HCT116 (cell line): ENCODE results near the gene SND1. TPM values are rescaled to one million over a fixed set of nuclear protein-coding genes. Genes with fewer than 3 reads are reported as not detected.

Experiments used
- ATAC-seq: fragments of 200-7000 bp; cut with Tn5 transposase; 2 replicates; pipeline ENCODE4 v1.9.1; 2020; ENCODE audit warnings: mild to moderate bottlenecking, moderate library complexity
- BruUV-seq: library from RNA; stranded (reverse); fragments of 400-500 nt; replicated peaks from 2 replicates; lab custom pipeline; 2021; lab: Mats Ljungman, UMichigan
- CTCF ChIA-PET: fragments of 300-600 bp; sonication (Branson Sonifier 250); formaldehyde crosslinking; loops from one replicate; lab custom pipeline; 2021; ENCODE audit warnings: antibody characterized with exemption; lab: Charles Lee
- POLR2A ChIA-PET: fragments of 300-600, 350-600 bp; sonication (Branson Sonifier 250); formaldehyde crosslinking; loops from one replicate; lab custom pipeline; 2021; ENCODE audit warnings: antibody characterized with exemption; lab: Charles Lee
- RAD21 ChIA-PET, 2 experiments: fragments of 300-600 bp; sonication (Branson Sonifier 250); formaldehyde crosslinking; loops; one replicate each; lab custom pipeline; 2023; ENCODE audit warnings: low total read pairs in 2 of 2; ENCODE audit not compliant: uncharacterized antibody in 2 of 2, unreplicated experiment in 2 of 2, low non-redundant PET in 1 of 2; lab: Charles Lee
- DNase-seq: peaks from one replicate; pipeline ENCODE4 v3.0.0-alpha.2; 2010; ENCODE audit warnings: low read depth, low spot score
- H2AFZ ChIP-seq: fragments of 200-600 bp; shearing (Covaris generic), sonication (generic); 2 replicates; pipeline ENCODE4 v1.6.1; 2017; ENCODE audit warnings: low read depth, mixed run types, mixed read lengths, antibody characterized with exemption, low read length; ENCODE audit not compliant: poor library complexity, severe bottlenecking
- H3K27ac ChIP-seq: 2 replicates; pipeline ENCODE4 v1.5.1; 2012; ENCODE audit warnings: low read depth, low read length
- H3K27me3 ChIP-seq: fragments of 200-600 bp; sonication (generic); 2 replicates; pipeline ENCODE4 v1.6.1; 2016; ENCODE audit warnings: mixed run types, low read length, mixed read lengths; ENCODE audit not compliant: insufficient read depth
- H3K36me3 ChIP-seq, 2 experiments: fragments of 200-500 bp in 1 of 2; fragments of 200-600 bp in 1 of 2; sonication (Bioruptor generic) in 1 of 2; sonication (generic) in 1 of 2; 2 replicates each; pipeline versions ENCODE4 v1.5.1 to v1.6.1; 2014 to 2016; ENCODE audit warnings: low read length in 2 of 2, inconsistent platforms in 1 of 2, mixed read lengths in 1 of 2, mixed run types in 1 of 2; ENCODE audit not compliant: insufficient read depth in 2 of 2, control insufficient read depth in 1 of 2
- H3K4me1 ChIP-seq, 2 experiments: fragments of 200-600 bp in 1 of 2; sonication (generic) in 1 of 2; 2 replicates each; pipeline versions ENCODE4 v1.5.1 to v1.6.1; 2012 to 2017; ENCODE audit warnings: low read length in 2 of 2, inconsistent platforms in 1 of 2, mild to moderate bottlenecking in 1 of 2, mixed read lengths in 1 of 2, mixed run types in 1 of 2, moderate library complexity in 1 of 2; ENCODE audit not compliant: insufficient read depth in 2 of 2, control insufficient read depth in 1 of 2
- H3K4me2 ChIP-seq: fragments of 200-600 bp; sonication (generic); 2 replicates; pipeline ENCODE4 v1.6.1; 2017; ENCODE audit warnings: mixed run types, low read length, mixed read lengths
- H3K4me3 ChIP-seq, 2 experiments: fragments of 200-600 bp in 1 of 2; sonication (generic) in 1 of 2; replicated peaks in 1 of 2; 2 replicates each; pipeline ENCODE4 v1.5.1; 2011 to 2016; ENCODE audit warnings: low read length in 2 of 2, control low read depth in 1 of 2, low read depth in 1 of 2, mild to moderate bottlenecking in 1 of 2, mixed read lengths in 1 of 2, mixed run types in 1 of 2
- H3K79me2 ChIP-seq: fragments of 200-600 bp; sonication (generic); 2 replicates; pipeline ENCODE4 v1.6.1; 2017; ENCODE audit warnings: mild to moderate bottlenecking, mixed run types, low read length, moderate library complexity, mixed read lengths; ENCODE audit not compliant: insufficient read depth
- H3K9ac ChIP-seq: fragments of 200-600 bp; sonication (generic); 2 replicates; pipeline ENCODE4 v1.6.1; 2016; ENCODE audit warnings: low read length, mixed read lengths
- H3K9me2 ChIP-seq: fragments of 200-600 bp; sonication (generic), shearing (Covaris generic); 2 replicates; pipeline ENCODE4 v1.6.1; 2017; ENCODE audit warnings: mixed run types, mild to moderate bottlenecking, moderate library complexity; ENCODE audit not compliant: insufficient read depth
- H3K9me3 ChIP-seq, 2 experiments: fragments of 200-500 bp in 1 of 2; fragments of 200-600 bp in 1 of 2; sonication (Bioruptor generic) in 1 of 2; sonication (generic) in 1 of 2; 2 replicates each; pipeline ENCODE4 v1.6.1; 2014 to 2017; ENCODE audit warnings: low read length in 2 of 2, mixed read lengths in 2 of 2, inconsistent platforms in 1 of 2, low read depth in 1 of 2, mild to moderate bottlenecking in 1 of 2, mixed run types in 1 of 2, moderate library complexity in 1 of 2; ENCODE audit not compliant: control insufficient read depth in 1 of 2, insufficient read depth in 1 of 2
- H4K20me1 ChIP-seq: fragments of 200-600 bp; sonication (generic), shearing (Covaris generic); 2 replicates; pipeline ENCODE4 v1.6.1; 2017; ENCODE audit warnings: mixed run types, mild to moderate bottlenecking, moderate library complexity; ENCODE audit not compliant: insufficient read depth
- CBX3 ChIP-seq: IDR thresholded peaks from 2 replicates; pipeline ENCODE4 v1.6.1; 2012; ENCODE audit warnings: low read depth
- CEBPB ChIP-seq: IDR thresholded peaks from 2 replicates; pipeline ENCODE4 v1.6.1; 2012; ENCODE audit warnings: low read depth
- EGR1 ChIP-seq: IDR thresholded peaks from 2 replicates; pipeline ENCODE4 v1.6.1; 2012; ENCODE audit warnings: low read depth
- ELF1 ChIP-seq: IDR thresholded peaks from 2 replicates; pipeline ENCODE4 v1.6.1; 2012; ENCODE audit warnings: low read depth, borderline replicate concordance
- EZH2 ChIP-seq: fragments of 200-600 bp; sonication (generic); IDR thresholded peaks from 2 replicates; pipeline ENCODE4 v1.6.1; 2017; ENCODE audit warnings: antibody characterized with exemption, mixed run types
- EZH2phosphoT487 ChIP-seq: fragments of 200-600 bp; IDR thresholded peaks from 2 replicates; pipeline ENCODE4 v1.6.1; 2018; ENCODE audit warnings: antibody characterized with exemption, borderline replicate concordance
- FOSL1 ChIP-seq: IDR thresholded peaks from 2 replicates; pipeline ENCODE4 v1.6.1; 2012; ENCODE audit warnings: low read depth
- JUND ChIP-seq: IDR thresholded peaks from 2 replicates; pipeline ENCODE4 v1.6.1; 2012
- POLR2A ChIP-seq: IDR thresholded peaks from 2 replicates; pipeline ENCODE4 v1.7.0; 2011; ENCODE audit warnings: borderline replicate concordance; ENCODE audit not compliant: insufficient read depth, insufficient read length; ENCODE audit errors: extremely low read depth
- RAD21 ChIP-seq: IDR thresholded peaks from 2 replicates; pipeline ENCODE4 v1.6.1; 2012; ENCODE audit warnings: low read depth, mild to moderate bottlenecking
- SIN3A ChIP-seq: IDR thresholded peaks from 2 replicates; pipeline ENCODE4 v1.6.1; 2012; ENCODE audit warnings: low read depth
- SRF ChIP-seq: IDR thresholded peaks from 2 replicates; pipeline ENCODE4 v1.6.1; 2012; ENCODE audit warnings: low read depth
- ZFX ChIP-seq: fragments of 450-650 bp; IDR thresholded peaks from 2 replicates; pipeline ENCODE4 v1.6.1; 2017
- ZNF274 ChIP-seq: fragments of 200-500 bp; sonication (Bioruptor generic); IDR thresholded peaks from 2 replicates; pipeline ENCODE4 v1.6.1; 2014; ENCODE audit warnings: mild to moderate bottlenecking, low read depth, low read length, inconsistent platforms
- intact Hi-C: fragments of 100-400 bp; cut with micrococcal nuclease; formaldehyde crosslinking; loops from 2 replicates; pipeline ENCODE4 v1.10.0; 2022
- total RNA-seq: library from RNA; stranded (reverse); gene quantifications from one replicate; pipeline ENCODE4 v1.2.1, GENCODE V29; 2021; ENCODE audit not compliant: unreplicated experiment
- TF ChIP-seq, protein P1 (sequence below), 3 experiments: fragments of 200-600 bp in 1 of 3; sonication (generic) in 1 of 3; IDR thresholded peaks in 2 of 3; conservative IDR thresholded peaks in 1 of 3; 2 replicates each; pipeline ENCODE4 v1.5.1; 2012 to 2017; ENCODE audit warnings: low read depth in 2 of 3, low read length in 2 of 3, antibody characterized with exemption in 1 of 3, borderline replicate concordance in 1 of 3, control low read depth in 1 of 3, mild to moderate bottlenecking in 1 of 3, mixed read lengths in 1 of 3, mixed run types in 1 of 3, moderate library complexity in 1 of 3; ENCODE audit not compliant: insufficient read depth in 1 of 3
- TF ChIP-seq, protein P2 (sequence below): IDR thresholded peaks from 2 replicates; pipeline ENCODE4 v1.6.1; 2012
- TF ChIP-seq, protein P3 (sequence below): IDR thresholded peaks from 2 replicates; pipeline ENCODE4 v1.6.1; 2011; ENCODE audit warnings: mild to moderate bottlenecking, low read length, moderate library complexity; ENCODE audit not compliant: insufficient replicate concordance; ENCODE audit errors: extremely low read depth
- TF ChIP-seq, protein P4 (sequence below): IDR thresholded peaks from 2 replicates; pipeline ENCODE4 v1.6.1; 2012
- TF ChIP-seq, protein P5 (sequence below): IDR thresholded peaks from 2 replicates; pipeline ENCODE4 v1.6.1; 2012; ENCODE audit warnings: low read depth

The SND1 gene
- total RNA-seq, 1 experiment from 2014 or later: 169 TPM

DNA sequence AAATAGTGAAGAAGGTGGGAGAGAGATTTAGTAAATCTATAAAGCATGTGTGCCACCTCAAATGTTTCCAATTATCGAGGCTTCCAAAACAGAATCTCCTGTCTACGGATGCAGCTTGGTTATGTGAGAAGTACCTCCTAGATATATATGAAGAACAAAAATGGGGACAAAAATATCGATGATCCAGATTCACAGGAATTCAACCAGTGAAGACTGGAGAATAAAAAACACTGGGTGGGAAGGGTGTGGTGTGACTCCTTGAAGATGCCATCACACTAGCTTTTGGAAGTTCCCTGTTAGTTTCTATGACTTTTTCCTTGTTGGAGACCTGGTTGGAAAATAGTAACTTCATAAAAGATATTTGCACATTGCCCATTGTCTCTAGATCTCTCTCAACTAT, 226.8 kb downstream of the SND1 start (continued):
- TF ChIP-seq, protein P1, sequence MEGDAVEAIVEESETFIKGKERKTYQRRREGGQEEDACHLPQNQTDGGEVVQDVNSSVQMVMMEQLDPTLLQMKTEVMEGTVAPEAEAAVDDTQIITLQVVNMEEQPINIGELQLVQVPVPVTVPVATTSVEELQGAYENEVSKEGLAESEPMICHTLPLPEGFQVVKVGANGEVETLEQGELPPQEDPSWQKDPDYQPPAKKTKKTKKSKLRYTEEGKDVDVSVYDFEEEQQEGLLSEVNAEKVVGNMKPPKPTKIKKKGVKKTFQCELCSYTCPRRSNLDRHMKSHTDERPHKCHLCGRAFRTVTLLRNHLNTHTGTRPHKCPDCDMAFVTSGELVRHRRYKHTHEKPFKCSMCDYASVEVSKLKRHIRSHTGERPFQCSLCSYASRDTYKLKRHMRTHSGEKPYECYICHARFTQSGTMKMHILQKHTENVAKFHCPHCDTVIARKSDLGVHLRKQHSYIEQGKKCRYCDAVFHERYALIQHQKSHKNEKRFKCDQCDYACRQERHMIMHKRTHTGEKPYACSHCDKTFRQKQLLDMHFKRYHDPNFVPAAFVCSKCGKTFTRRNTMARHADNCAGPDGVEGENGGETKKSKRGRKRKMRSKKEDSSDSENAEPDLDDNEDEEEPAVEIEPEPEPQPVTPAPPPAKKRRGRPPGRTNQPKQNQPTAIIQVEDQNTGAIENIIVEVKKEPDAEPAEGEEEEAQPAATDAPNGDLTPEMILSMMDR (IDR thresholded peaks at IDR 0.05 in 2 of 3, conservative IDR thresholded peaks at IDR 0.05 in 1 of 3; ENCODE audit: borderline replicate concordance in 1 of 3, insufficient read depth in 1 of 3, low read depth in 2 of 3, low read length in 2 of 3): no peak
- no peak for TF ChIP-seq EGR1
- TF ChIP-seq, protein P2, sequence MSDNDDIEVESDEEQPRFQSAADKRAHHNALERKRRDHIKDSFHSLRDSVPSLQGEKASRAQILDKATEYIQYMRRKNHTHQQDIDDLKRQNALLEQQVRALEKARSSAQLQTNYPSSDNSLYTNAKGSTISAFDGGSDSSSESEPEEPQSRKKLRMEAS: no peak
- no peak for TF ChIP-seq SIN3A
- no peak for TF ChIP-seq JUND
- TF ChIP-seq, all 23 proteins: peak for 0

DNA sequence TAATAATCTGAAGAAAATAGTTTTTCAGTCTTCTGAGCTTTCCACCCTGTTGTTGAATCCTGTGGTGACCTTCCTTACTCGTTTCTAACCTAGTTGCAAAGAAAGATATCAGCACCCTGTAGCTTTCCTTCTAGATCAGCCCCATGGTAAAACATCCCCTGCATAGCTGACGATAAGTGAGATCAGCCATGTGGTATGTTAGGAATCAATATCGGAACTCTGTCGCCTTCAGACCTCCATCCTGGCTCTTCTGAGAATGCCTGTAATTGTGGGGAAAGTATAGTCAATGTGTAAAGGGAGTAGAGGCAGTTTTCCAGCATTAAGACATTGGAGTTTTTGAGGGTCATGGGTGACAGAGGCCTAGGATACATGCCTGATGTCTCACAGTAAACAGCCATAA, 227.4 kb downstream of the SND1 start:
- ChIA-PET RAD21 (no interaction called here), POLR2A (no interaction called here), CTCF (no interaction called here)
- DNase-seq: no peak
- intact Hi-C loops: no loop called here
- Histone ChIP-seq H3K4me2 (no peak overlapping the region), H3K27me3 (no peaks in the 10 kb centered on the region), H2AFZ (no peak overlapping the region), H3K9me2 (no peaks in the 10 kb centered on the region), H3K9ac (no peak overlapping the region), H3K79me2 (peaks cover 49% of the 10 kb centered on the region), H3K9me3 (no peaks in the 10 kb centered on the region), H3K4me3 (no peak overlapping the region), H3K4me1 (no peaks in the 10 kb centered on the region), H3K27ac (no peak overlapping the region), H3K36me3 (no peaks in the 10 kb centered on the region), H4K20me1 (peaks cover 14% of the 10 kb centered on the region; the same call in 1 of the 2 replicates)
- ATAC-seq: no peak
- no TSS peak for BruUV-seq
- TF ChIP-seq ZNF274 (no peak), FOSL1 (no peak), SRF (no peak), ZFX (no peak), CEBPB (no peak), EGR1 (no peak), EZH2 (no peak), CBX3 (no peak), JUND (no peak), RAD21 (no peak), POLR2A (no peak), ELF1 (no peak), EZH2phosphoT487 (no peak)
- TF ChIP-seq, protein P3, sequence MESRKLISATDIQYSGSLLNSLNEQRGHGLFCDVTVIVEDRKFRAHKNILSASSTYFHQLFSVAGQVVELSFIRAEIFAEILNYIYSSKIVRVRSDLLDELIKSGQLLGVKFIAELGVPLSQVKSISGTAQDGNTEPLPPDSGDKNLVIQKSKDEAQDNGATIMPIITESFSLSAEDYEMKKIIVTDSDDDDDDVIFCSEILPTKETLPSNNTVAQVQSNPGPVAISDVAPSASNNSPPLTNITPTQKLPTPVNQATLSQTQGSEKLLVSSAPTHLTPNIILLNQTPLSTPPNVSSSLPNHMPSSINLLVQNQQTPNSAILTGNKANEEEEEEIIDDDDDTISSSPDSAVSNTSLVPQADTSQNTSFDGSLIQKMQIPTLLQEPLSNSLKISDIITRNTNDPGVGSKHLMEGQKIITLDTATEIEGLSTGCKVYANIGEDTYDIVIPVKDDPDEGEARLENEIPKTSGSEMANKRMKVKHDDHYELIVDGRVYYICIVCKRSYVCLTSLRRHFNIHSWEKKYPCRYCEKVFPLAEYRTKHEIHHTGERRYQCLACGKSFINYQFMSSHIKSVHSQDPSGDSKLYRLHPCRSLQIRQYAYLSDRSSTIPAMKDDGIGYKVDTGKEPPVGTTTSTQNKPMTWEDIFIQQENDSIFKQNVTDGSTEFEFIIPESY: no peak
- TF ChIP-seq, protein P4, sequence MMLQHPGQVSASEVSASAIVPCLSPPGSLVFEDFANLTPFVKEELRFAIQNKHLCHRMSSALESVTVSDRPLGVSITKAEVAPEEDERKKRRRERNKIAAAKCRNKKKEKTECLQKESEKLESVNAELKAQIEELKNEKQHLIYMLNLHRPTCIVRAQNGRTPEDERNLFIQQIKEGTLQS: no peak
- TF ChIP-seq, protein P5, sequence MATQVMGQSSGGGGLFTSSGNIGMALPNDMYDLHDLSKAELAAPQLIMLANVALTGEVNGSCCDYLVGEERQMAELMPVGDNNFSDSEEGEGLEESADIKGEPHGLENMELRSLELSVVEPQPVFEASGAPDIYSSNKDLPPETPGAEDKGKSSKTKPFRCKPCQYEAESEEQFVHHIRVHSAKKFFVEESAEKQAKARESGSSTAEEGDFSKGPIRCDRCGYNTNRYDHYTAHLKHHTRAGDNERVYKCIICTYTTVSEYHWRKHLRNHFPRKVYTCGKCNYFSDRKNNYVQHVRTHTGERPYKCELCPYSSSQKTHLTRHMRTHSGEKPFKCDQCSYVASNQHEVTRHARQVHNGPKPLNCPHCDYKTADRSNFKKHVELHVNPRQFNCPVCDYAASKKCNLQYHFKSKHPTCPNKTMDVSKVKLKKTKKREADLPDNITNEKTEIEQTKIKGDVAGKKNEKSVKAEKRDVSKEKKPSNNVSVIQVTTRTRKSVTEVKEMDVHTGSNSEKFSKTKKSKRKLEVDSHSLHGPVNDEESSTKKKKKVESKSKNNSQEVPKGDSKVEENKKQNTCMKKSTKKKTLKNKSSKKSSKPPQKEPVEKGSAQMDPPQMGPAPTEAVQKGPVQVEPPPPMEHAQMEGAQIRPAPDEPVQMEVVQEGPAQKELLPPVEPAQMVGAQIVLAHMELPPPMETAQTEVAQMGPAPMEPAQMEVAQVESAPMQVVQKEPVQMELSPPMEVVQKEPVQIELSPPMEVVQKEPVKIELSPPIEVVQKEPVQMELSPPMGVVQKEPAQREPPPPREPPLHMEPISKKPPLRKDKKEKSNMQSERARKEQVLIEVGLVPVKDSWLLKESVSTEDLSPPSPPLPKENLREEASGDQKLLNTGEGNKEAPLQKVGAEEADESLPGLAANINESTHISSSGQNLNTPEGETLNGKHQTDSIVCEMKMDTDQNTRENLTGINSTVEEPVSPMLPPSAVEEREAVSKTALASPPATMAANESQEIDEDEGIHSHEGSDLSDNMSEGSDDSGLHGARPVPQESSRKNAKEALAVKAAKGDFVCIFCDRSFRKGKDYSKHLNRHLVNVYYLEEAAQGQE: no peak
- TF ChIP-seq, protein P2: no peak
